DMS153 treated with DMSO at 0.1 percent for 48 hours (cell line): ENCODE data around the gene CBFA2T3.
A peak's percentile ranks its signal among the peaks of the same experiment; 100 is the strongest.
"Not testable (repeated sequence)": the region's sequence is repeated elsewhere in the genome, so short reads cannot be mapped to it uniquely, and the experiment has no call there.

Source experiments
- DNase-seq: peaks from one replicate; lab custom pipeline; 2025; ENCODE audit not compliant: unreplicated experiment; lab: John Stamatoyannopoulos, UW

Gene CBFA2T3

DNA sequence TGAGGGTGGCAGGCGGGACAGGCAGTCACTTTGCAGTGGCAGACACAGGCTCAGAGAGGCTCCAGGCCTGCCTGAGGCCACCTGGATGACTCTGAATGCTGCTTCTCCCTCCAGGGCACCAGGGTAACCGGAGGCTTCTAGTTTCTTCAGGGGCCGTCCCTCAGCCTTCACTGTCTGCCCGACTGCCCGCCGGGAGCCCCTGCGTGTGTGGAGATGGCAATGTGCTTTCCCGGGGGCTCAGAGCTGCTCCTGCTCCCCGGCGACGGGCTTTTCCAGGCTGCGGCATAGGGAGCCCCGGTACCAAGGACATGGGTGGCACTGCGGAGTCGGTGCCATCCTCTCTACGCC lies 51.5 kb downstream of the CBFA2T3 start:
- no peak for DNase-seq

GRCh38 chr16:88924834-88925539 lies 52.0 kb downstream of the CBFA2T3 start:
- DNase-seq = peak; percentile 85

DNA sequence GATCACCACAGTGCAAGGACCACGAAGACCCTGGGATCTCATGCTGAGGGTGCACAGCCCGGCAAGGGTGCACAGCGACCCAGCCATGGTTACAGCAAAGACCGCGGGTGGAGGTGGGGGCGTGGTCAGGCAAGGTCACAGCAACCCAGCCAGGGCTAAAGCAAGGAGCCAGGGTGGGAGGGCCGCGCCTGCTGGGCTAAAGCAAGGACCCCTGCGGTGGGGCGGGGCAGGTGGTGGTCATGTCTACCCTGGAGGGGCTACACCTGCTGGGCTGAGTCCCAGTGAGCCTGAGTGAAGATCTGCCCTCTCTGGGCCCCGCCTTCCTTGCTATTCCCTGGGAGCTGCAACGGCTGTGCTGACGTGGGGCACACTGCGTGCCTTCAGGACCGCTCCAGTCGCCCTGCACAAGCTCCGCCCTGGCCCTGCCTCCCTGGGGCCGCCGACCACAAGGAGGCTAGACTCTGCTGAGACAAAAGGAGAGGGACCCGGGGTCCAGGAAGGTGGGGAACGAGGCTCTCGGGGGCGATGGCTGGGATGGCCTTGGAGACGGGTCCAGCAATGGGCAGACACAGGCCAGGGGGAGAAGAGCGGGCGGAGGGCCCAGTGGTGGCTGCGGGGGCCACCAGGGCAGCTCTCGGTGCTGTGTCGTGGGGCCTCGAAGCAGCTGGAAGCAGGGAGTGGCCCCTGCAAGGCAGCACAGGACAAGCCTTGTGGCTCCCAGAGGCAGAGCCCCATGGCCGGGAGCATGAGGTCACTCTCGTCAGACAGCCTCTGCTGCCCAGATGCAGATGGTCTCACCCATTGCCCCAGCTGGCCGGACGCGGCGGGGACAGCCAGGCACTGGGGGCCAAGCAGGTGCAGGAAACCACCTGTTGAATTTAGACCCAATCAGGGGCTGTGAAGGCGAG lies 52.8 kb downstream of the CBFA2T3 start:
- no peak for DNase-seq

DNA sequence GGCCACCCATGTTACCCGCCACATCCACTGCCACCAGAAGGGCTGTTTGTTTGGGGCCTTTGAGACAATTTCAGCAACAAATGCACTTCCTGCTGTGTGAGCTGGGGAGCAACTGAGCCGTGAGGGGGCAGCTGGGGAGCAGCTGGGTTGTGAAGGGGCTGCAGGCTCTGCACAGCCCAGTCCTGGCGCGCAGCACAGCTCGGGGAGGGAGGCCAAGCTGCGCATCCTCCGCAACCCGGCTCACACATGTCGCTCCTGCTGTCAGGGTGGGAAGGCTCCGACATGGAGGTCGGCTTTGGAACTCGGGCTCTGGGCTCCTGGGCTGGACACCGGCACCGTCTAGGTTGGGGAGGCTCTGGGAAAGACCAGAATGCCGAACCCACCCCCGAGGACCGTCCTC lies 53.6 kb downstream of the CBFA2T3 start:
- DNase-seq = no peak

- no peak for DNase-seq
Measured at GRCh38 chr16:88922826-88923410, 54.1 kb downstream of the CBFA2T3 start.

DNA sequence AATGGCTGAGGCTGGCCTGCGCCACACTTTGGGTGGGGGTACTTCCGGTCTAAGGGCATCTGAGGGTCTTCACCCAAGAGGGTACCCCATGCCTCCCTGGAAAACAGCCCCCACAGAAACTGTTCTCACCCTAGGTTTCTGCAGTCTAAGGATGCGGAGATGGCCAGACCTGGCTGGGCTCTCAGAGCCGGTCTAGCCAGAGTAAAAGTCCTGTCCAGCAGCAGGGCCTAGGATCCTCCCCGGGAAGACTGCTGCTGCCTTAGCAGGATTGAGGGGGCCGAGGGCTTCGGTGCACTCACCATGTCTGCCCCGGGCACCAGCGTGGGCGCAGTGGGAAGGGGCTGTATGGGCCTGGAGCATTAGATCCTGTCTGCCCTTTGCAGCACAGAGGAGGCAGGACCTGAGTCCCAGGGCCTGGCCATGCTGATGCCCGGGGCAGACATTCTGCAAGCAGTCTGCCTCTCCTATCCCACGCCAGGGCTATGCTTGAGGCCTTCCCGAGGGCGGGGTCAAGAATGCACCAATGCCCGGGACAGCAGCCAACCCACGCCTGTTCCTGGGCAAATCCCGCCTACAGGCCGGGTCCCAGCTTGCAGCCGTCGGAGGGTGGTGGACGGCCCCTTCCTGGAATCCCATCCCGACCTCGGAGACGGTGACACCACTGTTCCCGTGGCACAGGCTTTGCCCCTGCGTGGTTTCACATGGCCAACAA lies 54.7 kb downstream of the CBFA2T3 start:
- no peak for DNase-seq

DNA sequence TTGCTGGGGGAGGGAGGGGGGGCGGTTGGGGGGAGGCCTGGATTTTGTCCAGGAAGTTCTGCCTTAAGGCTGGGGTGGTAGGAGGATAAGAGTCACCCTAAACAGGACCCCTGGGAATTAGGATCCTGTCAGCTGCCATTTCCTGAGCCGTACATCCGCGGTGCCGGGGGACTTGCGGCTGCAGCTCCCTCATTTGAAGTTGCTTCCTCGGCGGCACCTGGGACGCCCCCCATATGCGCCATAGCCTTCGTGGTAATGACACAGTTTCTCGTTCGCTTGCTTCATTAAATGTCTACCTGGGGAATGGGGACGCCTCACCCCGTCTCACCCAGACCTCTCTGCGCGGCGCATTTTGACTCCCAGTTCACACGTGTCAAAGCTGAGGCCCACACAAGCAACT lies 55.4 kb downstream of the CBFA2T3 start:
- no peak for DNase-seq

DNA sequence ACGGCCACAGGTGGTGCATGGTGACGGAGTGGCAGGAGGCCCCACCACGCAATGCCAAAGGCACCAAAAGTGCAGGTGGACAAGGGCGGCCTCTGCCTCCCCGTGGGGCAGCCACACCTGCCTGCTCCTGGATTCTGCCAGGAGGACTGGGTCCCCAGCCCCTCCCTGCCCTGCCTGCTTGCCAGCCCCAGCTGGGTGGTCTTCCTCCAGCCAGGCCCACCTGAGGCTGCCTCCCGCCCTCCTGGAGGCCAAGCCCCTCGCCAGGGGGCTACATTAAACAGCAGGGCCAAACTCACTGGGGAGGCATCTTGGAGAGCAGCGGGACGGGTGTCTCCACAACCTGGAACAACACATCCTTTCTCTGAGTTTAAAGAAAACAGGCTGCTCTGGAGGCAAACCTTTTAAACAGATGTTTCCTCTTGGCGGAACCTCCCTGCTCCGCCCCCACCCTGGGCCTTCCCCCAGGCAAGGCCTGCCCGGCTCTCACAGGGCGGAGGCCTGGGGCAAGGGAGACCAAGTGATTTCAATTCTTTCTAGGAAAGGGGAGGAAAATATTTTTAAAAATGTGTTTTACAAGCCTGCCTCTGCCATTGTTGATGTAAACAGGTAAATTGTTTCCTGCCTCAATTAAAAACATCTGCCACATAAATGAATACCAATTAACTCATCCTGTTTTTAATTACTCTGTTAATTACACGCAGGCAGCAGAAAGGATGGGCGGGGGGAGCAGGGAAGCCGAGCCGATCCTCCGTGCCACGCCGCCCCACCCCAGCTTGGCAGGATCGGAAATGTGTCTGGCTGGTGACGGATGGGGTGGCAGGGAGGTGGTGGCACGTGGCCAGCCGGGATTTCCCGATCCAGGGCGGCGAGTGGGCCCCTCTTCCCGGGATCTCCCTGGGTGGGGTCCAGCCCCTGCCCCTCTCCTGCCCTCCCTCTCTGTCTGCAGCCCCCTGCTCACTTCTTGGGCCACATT lies 56.1 kb downstream of the CBFA2T3 start:
- peak; percentile 45 for DNase-seq

GRCh38 chr16:88919936-88920335 lies 57.1 kb downstream of the CBFA2T3 start:
- DNase-seq = no peak

DNA sequence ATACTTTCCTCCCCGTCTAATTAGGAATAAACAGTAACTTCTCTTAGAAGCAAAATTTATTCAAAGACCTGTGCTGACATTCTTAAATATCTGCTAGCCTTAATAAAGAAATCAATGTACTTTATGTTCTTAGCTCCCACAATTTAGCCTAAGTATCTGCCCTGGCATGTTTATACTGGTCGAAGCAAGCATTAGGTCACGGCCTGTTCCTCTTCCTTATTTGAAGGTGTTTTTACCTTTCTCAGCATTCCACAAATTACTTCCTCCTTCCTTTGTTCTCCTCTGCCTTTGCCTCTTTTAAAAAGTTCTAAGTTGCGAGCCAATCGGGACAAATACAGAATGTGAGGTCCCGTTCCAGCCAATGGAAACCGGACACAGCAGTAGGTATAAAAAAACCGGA lies 58.1 kb downstream of the CBFA2T3 start:
- DNase-seq = not testable (repeated sequence)

- no peak for DNase-seq
Measured at GRCh38 chr16:88917915-88918627, 58.9 kb downstream of the CBFA2T3 start.

DNA sequence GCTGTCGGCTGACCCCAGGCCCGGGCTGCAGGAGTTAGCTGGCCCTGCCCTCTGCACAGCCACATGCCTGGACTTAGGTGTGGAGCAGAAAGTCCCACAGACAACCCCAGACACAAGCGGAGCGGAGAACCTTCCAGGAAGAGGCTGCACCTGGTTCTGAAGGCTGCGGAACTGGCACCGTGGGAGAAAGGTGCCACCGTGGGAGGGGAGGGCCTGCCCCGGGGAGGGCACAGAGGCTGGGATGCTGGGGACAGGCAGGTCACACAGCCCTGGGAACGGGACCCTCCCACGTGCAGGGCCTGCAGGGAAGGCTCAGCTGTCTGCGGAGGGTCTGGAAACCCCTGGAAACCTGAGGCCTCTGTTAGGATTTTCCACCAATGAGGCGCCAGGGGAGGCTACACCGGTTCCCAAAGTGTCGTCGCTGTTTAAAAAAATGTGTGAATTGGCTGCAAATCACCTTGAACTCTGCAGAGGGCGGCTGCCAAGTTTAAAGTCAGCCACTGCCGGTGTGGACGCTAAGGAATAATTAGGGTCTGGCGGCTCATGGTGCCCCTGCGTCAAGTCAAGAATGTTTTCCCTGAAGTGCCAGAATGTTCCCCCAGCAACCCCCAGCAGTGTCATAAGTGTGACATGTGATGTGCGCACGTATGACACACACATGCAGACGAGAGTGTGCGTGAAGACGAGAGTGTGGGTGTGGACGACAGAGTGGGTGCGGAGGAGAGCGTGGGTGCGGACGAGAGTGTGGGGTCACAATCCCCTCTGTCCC lies 59.7 kb downstream of the CBFA2T3 start:
- DNase-seq = no peak

GRCh38 chr16:88915639-88916327 lies 61.2 kb downstream of the CBFA2T3 start:
- DNase-seq = no peak

- no peak for DNase-seq
Measured at GRCh38 chr16:88914750-88915368, 62.1 kb downstream of the CBFA2T3 start.

- DNase-seq = no peak
Measured at GRCh38 chr16:88913870-88914269, 63.1 kb downstream of the CBFA2T3 start.

- DNase-seq = no peak
Measured at GRCh38 chr16:88913001-88913612, 63.9 kb downstream of the CBFA2T3 start.

DNA sequence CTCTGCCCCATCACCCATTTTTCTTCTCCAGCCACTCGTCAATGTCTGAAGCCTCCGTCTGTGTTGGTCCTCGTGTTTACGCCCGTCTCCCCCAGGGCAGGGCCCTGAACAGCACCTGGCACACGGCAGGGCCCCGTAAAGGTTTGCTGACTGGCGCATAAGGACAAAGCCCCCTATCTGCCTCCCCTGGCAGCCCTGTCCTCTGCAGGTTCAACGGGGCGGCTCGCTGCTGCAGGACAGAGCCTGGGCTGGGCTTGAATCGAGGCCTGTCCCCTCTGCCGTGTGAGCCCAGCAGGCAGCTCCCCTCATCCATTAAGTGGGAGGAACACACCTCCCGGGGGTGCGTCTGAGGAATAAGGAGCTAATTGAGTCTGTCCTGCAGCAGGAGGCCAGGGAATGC lies 64.5 kb downstream of the CBFA2T3 start:
- no peak for DNase-seq
